ENCODE measurements around the gene STK26. TPM values are rescaled to one million over a fixed set of nuclear protein-coding genes. Genes with fewer than 3 reads are reported as not detected.

STK26 gene
- total RNA-seq, 1 experiment from 2014 or later: 30.5 TPM

DNA sequence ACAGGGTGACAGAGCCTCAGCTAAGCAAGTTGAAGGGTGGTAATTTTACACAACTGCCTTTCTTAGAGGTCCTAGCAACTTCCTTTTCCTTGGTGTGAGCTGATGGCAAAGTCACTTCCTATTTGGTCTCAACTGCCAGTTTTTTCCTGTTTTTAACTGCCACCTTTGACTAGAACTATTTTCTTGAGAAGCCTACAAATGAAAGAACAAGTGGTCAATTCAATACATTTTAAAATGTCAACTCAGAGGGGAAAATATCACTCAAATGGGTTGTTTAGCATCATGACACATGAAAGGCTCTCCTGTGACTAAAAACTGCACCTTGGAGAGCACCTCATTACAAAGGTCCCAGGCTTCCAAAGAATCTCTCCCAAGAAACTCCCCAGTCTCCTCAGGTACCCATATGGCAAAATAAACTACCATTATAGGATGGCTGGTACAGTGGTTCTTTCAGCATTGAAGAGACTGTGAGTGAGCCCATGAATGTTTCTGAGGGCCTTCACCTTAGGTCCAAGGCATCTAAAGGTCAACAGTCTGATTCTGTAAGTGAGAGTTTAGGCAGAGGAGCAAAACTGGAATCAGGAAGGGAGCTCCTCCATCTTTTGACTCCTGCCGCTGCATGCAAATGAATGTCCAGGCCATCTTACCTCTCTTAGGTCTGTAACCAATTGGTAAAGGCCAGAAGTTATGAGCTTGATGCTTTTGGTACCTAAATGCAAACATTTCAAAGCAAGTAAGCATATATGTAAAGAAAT lies 5.5 kb upstream of the STK26 start:
- H3K27ac ChIP-seq (ENCODE audit: low read depth, low read length): no peak overlapping the region
- H3K4me3 ChIP-seq (replicated peaks in 1 of 2; ENCODE audit: low read depth in 1 of 2, low read length in 2 of 2): no peak overlapping the region
- BruUV-seq (replicated peaks): no TSS peak
- no peaks in the 10 kb centered on the region for H3K36me3 ChIP-seq (ENCODE audit: control insufficient read depth in 1 of 2, insufficient read depth in 2 of 2, low read length in 2 of 2)
- H3K9me2 ChIP-seq (ENCODE audit: insufficient read depth): no peaks in the 10 kb centered on the region
- intact Hi-C loops (cut with micrococcal nuclease): no loop called here
- peaks cover 0 to 4% of the 10 kb centered on the region in 2 experiments; a peak in 1 of 4 replicates for H3K4me1 ChIP-seq (ENCODE audit: control insufficient read depth in 1 of 2, insufficient read depth in 2 of 2, low read length in 2 of 2)
- no peak overlapping the region for H2AFZ ChIP-seq (ENCODE audit: low read depth, low read length, poor library complexity, severe bottlenecking)
- no peak for TF ChIP-seq YY1 (IDR thresholded peaks at IDR 0.05; ENCODE audit: extremely low read depth, insufficient replicate concordance, low read depth, low read length)
- DNase-seq (ENCODE audit: low read depth, low spot score) (no peak), ATAC-seq (no peak)
- CTCF ChIA-PET: no interaction called here
- no peaks in the 10 kb centered on the region for H3K79me2 ChIP-seq (ENCODE audit: insufficient read depth, low read length)
- no peaks in the 10 kb centered on the region for H3K27me3 ChIP-seq (ENCODE audit: insufficient read depth, low read length)
- no peaks in the 10 kb centered on the region for H4K20me1 ChIP-seq (ENCODE audit: insufficient read depth)
- no peaks in the 10 kb centered on the region for H3K9me3 ChIP-seq (ENCODE audit: control insufficient read depth in 1 of 2, insufficient read depth in 1 of 2, low read depth in 1 of 2, low read length in 2 of 2)
- H3K9ac ChIP-seq (ENCODE audit: low read length): no peak overlapping the region
- H3K4me2 ChIP-seq (ENCODE audit: low read length): no peak overlapping the region
- RAD21 ChIA-PET (ENCODE audit: low non-redundant PET in 1 of 2, low total read pairs in 2 of 2, uncharacterized antibody in 2 of 2, unreplicated experiment in 2 of 2): no interaction called here
- POLR2A ChIA-PET: no interaction called here

DNA sequence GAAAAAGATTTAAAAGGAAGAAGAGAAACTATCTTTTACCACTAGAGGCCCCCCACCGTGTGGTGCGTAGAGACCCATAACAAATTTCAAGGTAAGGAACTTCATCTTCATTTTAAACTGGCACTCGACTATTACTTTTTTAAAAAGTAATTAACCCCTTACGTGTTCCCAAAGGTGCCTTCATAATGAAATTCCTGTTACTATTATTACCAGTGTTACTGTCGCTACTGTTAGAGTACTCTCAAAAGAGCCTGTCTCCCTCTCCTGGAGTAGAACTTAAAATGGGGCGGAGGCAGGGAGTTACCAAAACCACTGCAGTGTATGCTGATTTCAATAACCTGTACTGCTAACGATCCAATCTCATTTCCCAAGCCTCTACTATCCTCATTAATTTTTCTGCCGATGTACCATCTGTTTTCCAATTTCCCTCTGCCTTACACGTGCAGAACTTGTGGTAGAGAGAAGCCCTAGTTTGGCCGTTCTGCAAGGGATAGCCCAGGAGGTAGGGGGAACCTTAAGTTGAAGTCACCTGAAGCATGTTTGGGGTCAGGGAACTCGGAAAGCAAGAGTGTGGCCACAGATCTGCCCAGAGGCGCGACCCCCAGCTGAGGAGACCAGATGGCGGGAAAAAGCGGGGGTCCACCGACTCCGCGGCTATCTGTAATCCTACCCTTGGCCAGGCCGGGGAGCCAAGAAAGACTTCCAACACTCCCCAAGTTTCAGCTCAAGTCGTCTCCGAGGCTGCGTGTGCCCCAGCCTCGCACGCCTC lies 720 bp upstream of the STK26 start:
- H3K27ac ChIP-seq (ENCODE audit: low read depth, low read length): peak overlapping the region; percentile 90
- peak overlapping the region; percentile 76 for H3K9ac ChIP-seq (ENCODE audit: low read length)
- H3K79me2 ChIP-seq (ENCODE audit: insufficient read depth, low read length): peaks cover 35% of the 10 kb centered on the region
- no peak overlapping the region for H2AFZ ChIP-seq (ENCODE audit: low read depth, low read length, poor library complexity, severe bottlenecking)
- TF ChIP-seq, protein P1, sequence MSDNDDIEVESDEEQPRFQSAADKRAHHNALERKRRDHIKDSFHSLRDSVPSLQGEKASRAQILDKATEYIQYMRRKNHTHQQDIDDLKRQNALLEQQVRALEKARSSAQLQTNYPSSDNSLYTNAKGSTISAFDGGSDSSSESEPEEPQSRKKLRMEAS (IDR thresholded peaks at IDR 0.05): peak; percentile 5; the same call in 1 of the 2 replicates
- TF ChIP-seq POLR2AphosphoS5 (IDR thresholded peaks at IDR 0.05; ENCODE audit: low read depth, low read length): no peak
- TF ChIP-seq, protein P2, sequence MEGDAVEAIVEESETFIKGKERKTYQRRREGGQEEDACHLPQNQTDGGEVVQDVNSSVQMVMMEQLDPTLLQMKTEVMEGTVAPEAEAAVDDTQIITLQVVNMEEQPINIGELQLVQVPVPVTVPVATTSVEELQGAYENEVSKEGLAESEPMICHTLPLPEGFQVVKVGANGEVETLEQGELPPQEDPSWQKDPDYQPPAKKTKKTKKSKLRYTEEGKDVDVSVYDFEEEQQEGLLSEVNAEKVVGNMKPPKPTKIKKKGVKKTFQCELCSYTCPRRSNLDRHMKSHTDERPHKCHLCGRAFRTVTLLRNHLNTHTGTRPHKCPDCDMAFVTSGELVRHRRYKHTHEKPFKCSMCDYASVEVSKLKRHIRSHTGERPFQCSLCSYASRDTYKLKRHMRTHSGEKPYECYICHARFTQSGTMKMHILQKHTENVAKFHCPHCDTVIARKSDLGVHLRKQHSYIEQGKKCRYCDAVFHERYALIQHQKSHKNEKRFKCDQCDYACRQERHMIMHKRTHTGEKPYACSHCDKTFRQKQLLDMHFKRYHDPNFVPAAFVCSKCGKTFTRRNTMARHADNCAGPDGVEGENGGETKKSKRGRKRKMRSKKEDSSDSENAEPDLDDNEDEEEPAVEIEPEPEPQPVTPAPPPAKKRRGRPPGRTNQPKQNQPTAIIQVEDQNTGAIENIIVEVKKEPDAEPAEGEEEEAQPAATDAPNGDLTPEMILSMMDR (IDR thresholded peaks at IDR 0.05 in 2 of 3, conservative IDR thresholded peaks at IDR 0.05 in 1 of 3; ENCODE audit: borderline replicate concordance in 1 of 3, insufficient read depth in 1 of 3, low read depth in 2 of 3, low read length in 2 of 3): peak; percentile 24 to 58 (median 33); a peak in 3 of 6 replicates
- TF ChIP-seq RAD21 (IDR thresholded peaks at IDR 0.05; ENCODE audit: low read depth): peak; percentile 15; the same call in 1 of the 2 replicates
- TF ChIP-seq SP1 (IDR thresholded peaks at IDR 0.05; ENCODE audit: low read depth): no peak
- H3K9me2 ChIP-seq (ENCODE audit: insufficient read depth): no peaks in the 10 kb centered on the region
- RAD21 ChIA-PET (ENCODE audit: low non-redundant PET in 1 of 2, low total read pairs in 2 of 2, uncharacterized antibody in 2 of 2, unreplicated experiment in 2 of 2): no interaction called here
- TSS peak; percentile 52 for BruUV-seq (replicated peaks)
- CTCF ChIA-PET: no interaction called here
- H3K9me3 ChIP-seq (ENCODE audit: control insufficient read depth in 1 of 2, insufficient read depth in 1 of 2, low read depth in 1 of 2, low read length in 2 of 2): no peaks in the 10 kb centered on the region
- peak overlapping the region; percentile 60 to 67 for H3K4me3 ChIP-seq (replicated peaks in 1 of 2; ENCODE audit: low read depth in 1 of 2, low read length in 2 of 2)
- intact Hi-C loops (cut with micrococcal nuclease): loop anchor here (2.0 kb wide), 1 partner anchor 196 kb away; the partner anchor contains the start of gene RAP2C
- ATAC-seq (peak; percentile 33), DNase-seq (ENCODE audit: low read depth, low spot score) (no peak)
- peak overlapping the region; percentile 87 for H3K4me2 ChIP-seq (ENCODE audit: low read length)
- H3K36me3 ChIP-seq (ENCODE audit: control insufficient read depth in 1 of 2, insufficient read depth in 2 of 2, low read length in 2 of 2): no peaks in the 10 kb centered on the region
- no peaks in the 10 kb centered on the region for H4K20me1 ChIP-seq (ENCODE audit: insufficient read depth)
- H3K4me1 ChIP-seq (ENCODE audit: control insufficient read depth in 1 of 2, insufficient read depth in 2 of 2, low read length in 2 of 2): peaks cover 0 to 6% of the 10 kb centered on the region in 2 experiments; a peak in 2 of 4 replicates
- POLR2A ChIA-PET: interaction anchor here (0.8 kb wide), 1 partner anchor 26 kb away, joined by 3 read pairs; no protein-coding TSS in a partner anchor
- no peaks in the 10 kb centered on the region for H3K27me3 ChIP-seq (ENCODE audit: insufficient read depth, low read length)

Measured in HCT116 (cell line).